Mesenchymal stem cell (in vitro differentiated cells and primary cell): Measurements from ENCODE around the gene AREL1.
A peak's percentile ranks its signal among the peaks of the same experiment; 100 is the strongest.

Experiments
- DNase-seq: peaks from one replicate; pipeline ENCODE4 v3.0.0-alpha.2; 2013
- H2AFZ ChIP-seq: one replicate; pipeline ENCODE4 v1.6.1; 2013; ENCODE audit warnings: low read depth, mild to moderate bottlenecking, control low read depth, inconsistent platforms, low read length, moderate library complexity
- H2AK5ac ChIP-seq: 2 replicates; pipeline ENCODE4 v1.6.1; 2013; ENCODE audit warnings: low read length, moderate library complexity, mild to moderate bottlenecking, inconsistent platforms; ENCODE audit not compliant: severe bottlenecking
- H2BK120ac ChIP-seq: one replicate; pipeline ENCODE4 v1.6.1; 2013; ENCODE audit warnings: low read depth, mild to moderate bottlenecking, inconsistent platforms, low read length, moderate library complexity
- H2BK12ac ChIP-seq, 2 experiments: one replicate each; pipeline ENCODE4 v1.6.1; 2013; ENCODE audit warnings: inconsistent platforms in 2 of 2, low read length in 2 of 2, mild to moderate bottlenecking in 2 of 2, moderate library complexity in 2 of 2, control low read depth in 1 of 2
- H2BK15ac ChIP-seq: one replicate; pipeline ENCODE4 v1.6.1; 2013; ENCODE audit warnings: mild to moderate bottlenecking, low read depth, inconsistent platforms; ENCODE audit not compliant: poor library complexity, severe bottlenecking
- H2BK5ac ChIP-seq: 2 replicates; pipeline ENCODE4 v1.6.1; 2013; ENCODE audit warnings: low read depth, mild to moderate bottlenecking, low read length, control low read depth, inconsistent platforms; ENCODE audit not compliant: poor library complexity, severe bottlenecking
- H3K14ac ChIP-seq, 2 experiments: one replicate each; pipeline ENCODE4 v1.6.1; 2013; ENCODE audit warnings: inconsistent platforms in 2 of 2, low read length in 2 of 2, control low read depth in 1 of 2, mild to moderate bottlenecking in 1 of 2, moderate library complexity in 1 of 2
- H3K18ac ChIP-seq, 2 experiments: one replicate each; pipeline ENCODE4 v1.6.1; 2013; ENCODE audit warnings: inconsistent platforms in 2 of 2, low read length in 2 of 2, control low read depth in 1 of 2, low read depth in 1 of 2, mild to moderate bottlenecking in 1 of 2
- H3K23ac ChIP-seq, 2 experiments: one replicate each; pipeline ENCODE4 v1.6.1; 2013; ENCODE audit warnings: inconsistent platforms in 2 of 2, low read length in 2 of 2, mild to moderate bottlenecking in 2 of 2, moderate library complexity in 2 of 2, control low read depth in 1 of 2
- H3K27ac ChIP-seq: 2 replicates; pipeline ENCODE4 v1.5.1; 2013; ENCODE audit warnings: mild to moderate bottlenecking, moderate library complexity, low read length, control low read depth, inconsistent platforms; ENCODE audit not compliant: poor library complexity, severe bottlenecking
- H3K27me3 ChIP-seq, 2 experiments: 2 replicates each; pipeline versions ENCODE4 v1.6.1 to v1.7.0; 2013; ENCODE audit warnings: low read length in 2 of 2, mild to moderate bottlenecking in 2 of 2, moderate library complexity in 2 of 2, control low read depth in 1 of 2, inconsistent platforms in 1 of 2; ENCODE audit not compliant: control insufficient read depth in 1 of 2, insufficient read depth in 1 of 2
- H3K36me3 ChIP-seq, 2 experiments: 2 replicates each; pipeline versions ENCODE4 v1.6.1 to v1.7.0; 2013; ENCODE audit warnings: low read length in 2 of 2, control low read depth in 1 of 2, inconsistent platforms in 1 of 2, low read depth in 1 of 2, mild to moderate bottlenecking in 1 of 2; ENCODE audit not compliant: insufficient read depth in 2 of 2, control insufficient read depth in 1 of 2
- H3K4ac ChIP-seq, 2 experiments: one replicate each; pipeline ENCODE4 v1.6.1; 2013; ENCODE audit warnings: inconsistent platforms in 2 of 2, low read length in 2 of 2, mild to moderate bottlenecking in 2 of 2, moderate library complexity in 2 of 2, control low read depth in 1 of 2, low read depth in 1 of 2
- H3K4me1 ChIP-seq: 2 replicates; pipeline ENCODE4 v1.6.1; 2013; ENCODE audit warnings: low read depth, low read length, control low read depth; ENCODE audit not compliant: control insufficient read depth, insufficient read depth
- H3K4me2 ChIP-seq: 2 replicates; pipeline ENCODE4 v1.6.1; 2013; ENCODE audit warnings: low read length, mild to moderate bottlenecking, inconsistent platforms; ENCODE audit not compliant: poor library complexity, severe bottlenecking
- H3K4me3 ChIP-seq, 2 experiments: 2 replicates each; pipeline versions ENCODE4 v1.5.1 to v1.7.0; 2013; ENCODE audit warnings: low read length in 2 of 2, mild to moderate bottlenecking in 2 of 2, control low read depth in 1 of 2, low read depth in 1 of 2; ENCODE audit not compliant: insufficient read depth in 1 of 2
- H3K79me1 ChIP-seq: replicated peaks from 2 replicates; pipeline ENCODE4 v1.6.1; 2013; ENCODE audit warnings: mild to moderate bottlenecking, control low read depth, low read length, inconsistent platforms; ENCODE audit not compliant: poor library complexity, severe bottlenecking
- H3K9ac ChIP-seq: 2 replicates; pipeline ENCODE4 v1.7.0; 2013; ENCODE audit warnings: mild to moderate bottlenecking, low read length, moderate library complexity
- H3K9me3 ChIP-seq: 2 replicates; pipeline ENCODE4 v1.7.0; 2013; ENCODE audit warnings: mild to moderate bottlenecking, low read length; ENCODE audit not compliant: control insufficient read depth
- H4K8ac ChIP-seq: one replicate; pipeline ENCODE4 v1.6.1; 2013; ENCODE audit warnings: inconsistent platforms, mild to moderate bottlenecking, low read length, moderate library complexity
- H4K91ac ChIP-seq: one replicate; pipeline ENCODE4 v1.6.1; 2013; ENCODE audit warnings: mild to moderate bottlenecking, low read length, inconsistent platforms
- WGBS: methylation state at CpG from one replicate; pipeline ENCODE4 v1.1.7; 2013; ENCODE audit warnings: mixed read lengths; 5-methylcytosine and 5-hydroxymethylcytosine counted together

The AREL1 gene

GRCh38 chr14:74675219-74675618 is 37.7 kb downstream of the AREL1 start:
- H3K27ac ChIP-seq = no peak overlapping the region
- H3K4me1 ChIP-seq = peaks cover 3% of the 10 kb centered on the region
- H3K27me3 ChIP-seq = no peaks in the 10 kb centered on the region

GRCh38 chr14:74673768-74674167 is 39.1 kb downstream of the AREL1 start:
- Histone ChIP-seq H3K79me1 (peaks cover 21% of the 10 kb centered on the region), H2BK15ac (no peak overlapping the region), H3K23ac (no peak overlapping the region), H2BK5ac (no peak overlapping the region), H4K8ac (no peak overlapping the region), H3K9ac (no peak overlapping the region), H2BK12ac (no peak overlapping the region), H3K18ac (no peak overlapping the region), H3K14ac (no peak overlapping the region), H3K4me2 (no peak overlapping the region), H2AFZ (no peak overlapping the region), H3K9me3 (no peaks in the 10 kb centered on the region), H3K4ac (no peak overlapping the region), H3K4me1 (peaks cover 3% of the 10 kb centered on the region), H2AK5ac (no peak overlapping the region), H3K27ac (no peak overlapping the region), H3K4me3 (no peak overlapping the region), H3K36me3 (peaks cover 26 to 72% of the 10 kb centered on the region in 2 experiments), H4K91ac (no peak overlapping the region), H3K27me3 (no peaks in the 10 kb centered on the region), H2BK120ac (no peak overlapping the region)
- no peak for DNase-seq
- WGBS = 96% methylated on average over 3 of the region's 4 CpGs

More at GRCh38 chr14:74675219-74675618, 37.7 kb downstream of the AREL1 start:
- Histone ChIP-seq H3K4ac (no peak overlapping the region), H2BK12ac (no peak overlapping the region), H3K4me2 (no peak overlapping the region), H3K79me1 (peaks cover 16% of the 10 kb centered on the region), H3K9ac (no peak overlapping the region), H4K8ac (no peak overlapping the region), H3K23ac (no peak overlapping the region), H2BK120ac (no peak overlapping the region), H4K91ac (no peak overlapping the region), H3K9me3 (no peaks in the 10 kb centered on the region), H3K4me3 (no peak overlapping the region), H3K36me3 (peaks cover 17 to 59% of the 10 kb centered on the region in 2 experiments), H3K18ac (no peak overlapping the region), H2BK15ac (no peak overlapping the region), H2AK5ac (no peak overlapping the region), H2BK5ac (no peak overlapping the region), H3K14ac (no peak overlapping the region), H2AFZ (no peak overlapping the region)
- no peak for DNase-seq

- H3K4me3 ChIP-seq = no peak overlapping the region
- H3K79me1 ChIP-seq = peaks cover 20% of the 10 kb centered on the region
- no peak overlapping the region for H4K91ac ChIP-seq
- no peak overlapping the region for H4K8ac ChIP-seq
- peak; percentile 43 for DNase-seq
- H2BK15ac ChIP-seq = no peak overlapping the region
- H2BK5ac ChIP-seq = no peak overlapping the region
- H3K36me3 ChIP-seq = peaks cover 25 to 90% of the 10 kb centered on the region in 2 experiments
- H3K9ac ChIP-seq = no peak overlapping the region
- H2AFZ ChIP-seq = no peak overlapping the region
- H3K14ac ChIP-seq = no peak overlapping the region
- peaks cover 3% of the 10 kb centered on the region for H3K4me1 ChIP-seq
- peak overlapping the region; percentile 54 for H3K27ac ChIP-seq
- H3K27me3 ChIP-seq = no peaks in the 10 kb centered on the region
- H3K23ac ChIP-seq = no peak overlapping the region
- no peak overlapping the region for H3K18ac ChIP-seq
- no peak overlapping the region for H3K4ac ChIP-seq
- WGBS = 78% methylated on average over 4 of the region's 4 CpGs
- peak overlapping the region in 1 of 2 experiments; percentile 49 for H2BK12ac ChIP-seq
- no peak overlapping the region for H3K4me2 ChIP-seq
- no peaks in the 10 kb centered on the region for H3K9me3 ChIP-seq
- no peak overlapping the region for H2AK5ac ChIP-seq
- no peak overlapping the region for H2BK120ac ChIP-seq
These were observed 41.1 kb downstream of the AREL1 start for GRCh38 chr14:74671789-74672188.

GRCh38 chr14:74670726-74671411 is 42.0 kb downstream of the AREL1 start:
- Histone ChIP-seq H3K4me1 (peaks cover 3% of the 10 kb centered on the region), H3K9me3 (no peaks in the 10 kb centered on the region), H3K27ac (peak overlapping the region; percentile 1), H2BK15ac (no peak overlapping the region), H2BK120ac (no peak overlapping the region), H3K14ac (no peak overlapping the region), H4K8ac (peak overlapping the region; percentile 57), H2AFZ (no peak overlapping the region), H3K4me2 (no peak overlapping the region), H3K9ac (no peak overlapping the region), H3K36me3 (peaks cover 24 to 87% of the 10 kb centered on the region in 2 experiments), H2AK5ac (peak overlapping the region; percentile 78), H2BK5ac (no peak overlapping the region), H4K91ac (no peak overlapping the region), H2BK12ac (no peak overlapping the region), H3K27me3 (no peaks in the 10 kb centered on the region), H3K23ac (no peak overlapping the region), H3K79me1 (peaks cover 20% of the 10 kb centered on the region), H3K18ac (no peak overlapping the region), H3K4me3 (no peak overlapping the region), H3K4ac (no peak overlapping the region)
- 27% methylated on average over 8 of the region's 9 CpGs for WGBS
- peak; percentile 74 for DNase-seq
